HL-60 (cell line): ENCODE data around the gene MAML1.
A peak's percentile ranks its signal among the peaks of the same experiment; 100 is the strongest.

Experiments
- DNase-seq, 2 experiments: peaks; one replicate each; pipeline ENCODE4 v3.0.0-alpha.2; 2010 to 2020; ENCODE audit warnings: low read depth in 1 of 2, low spot score in 1 of 2
- H3K27ac ChIP-seq: fragments of 250-450 bp; sonication (Bioruptor Pico); replicated peaks from 2 replicates; pipeline ENCODE4 v1.5.1; 2020; ENCODE audit warnings: mild to moderate bottlenecking, moderate library complexity
- H3K27me3 ChIP-seq: fragments of 250-450 bp; sonication (Bioruptor Pico); 2 replicates; pipeline ENCODE4 v1.5.1; 2021; ENCODE audit warnings: mild to moderate bottlenecking, moderate library complexity; ENCODE audit not compliant: insufficient read depth, poor library complexity, severe bottlenecking
- H3K4me3 ChIP-seq: replicated peaks from 2 replicates; pipeline ENCODE4 v1.5.1; 2011; ENCODE audit warnings: mild to moderate bottlenecking, control low read depth, low read length; ENCODE audit not compliant: insufficient read depth
- CTCF ChIP-seq: IDR thresholded peaks from one replicate; pipeline ENCODE4 v1.5.1; 2011; ENCODE audit warnings: low read length, control low read depth, inconsistent platforms; ENCODE audit not compliant: insufficient read depth
- GABPA ChIP-seq: IDR thresholded peaks from 2 replicates; pipeline ENCODE4 v1.6.1; 2012; ENCODE audit warnings: low read depth
- POLR2AphosphoS5 ChIP-seq: IDR thresholded peaks from 2 replicates; pipeline ENCODE4 v1.6.1; 2012; ENCODE audit warnings: low read depth
- REST ChIP-seq: IDR thresholded peaks from 2 replicates; pipeline ENCODE4 v1.6.1; 2012; ENCODE audit warnings: low read depth; ENCODE audit not compliant: insufficient replicate concordance
- SPI1 ChIP-seq: IDR thresholded peaks from 2 replicates; pipeline ENCODE4 v1.6.1; 2012; ENCODE audit warnings: low read depth, mild to moderate bottlenecking, borderline replicate concordance

Gene MAML1

GRCh38 chr5:179762781-179763176 is 30.2 kb downstream of the MAML1 start:
- peak in 1 of 2 experiments; percentile 69 for DNase-seq
- Histone ChIP-seq H3K27me3 (no peaks in the 10 kb centered on the region), H3K4me3 (no peak overlapping the region), H3K27ac (peak overlapping the region; percentile 58)
- TF ChIP-seq CTCF: no peak
- no peak for TF ChIP-seq POLR2AphosphoS5
- no peak for TF ChIP-seq REST
- TF ChIP-seq GABPA: no peak
- TF ChIP-seq SPI1: no peak

GRCh38 chr5:179763215-179763945 is 30.8 kb downstream of the MAML1 start:
- Histone ChIP-seq H3K27me3 (no peaks in the 10 kb centered on the region), H3K27ac (peak overlapping the region; percentile 58), H3K4me3 (no peak overlapping the region)
- DNase-seq: peak; percentile 64 to 65
- TF ChIP-seq CTCF: peak; percentile 75
- TF ChIP-seq GABPA: no peak

- no peak for DNase-seq
- Histone ChIP-seq H3K27me3 (no peaks in the 10 kb centered on the region), H3K4me3 (no peak overlapping the region), H3K27ac (no peak overlapping the region)
- TF ChIP-seq POLR2AphosphoS5 (no peak), SPI1 (no peak), GABPA (no peak), REST (no peak), CTCF (no peak)
These were observed 31.4 kb downstream of the MAML1 start for GRCh38 chr5:179764056-179764455.

GRCh38 chr5:179765400-179765799 is 32.8 kb downstream of the MAML1 start:
- TF ChIP-seq POLR2AphosphoS5: no peak
- no peak for TF ChIP-seq REST
- no peak for TF ChIP-seq CTCF
- no peak for TF ChIP-seq SPI1
- no peak for TF ChIP-seq GABPA
- H3K27ac ChIP-seq: peak overlapping the region; percentile 16
- H3K27me3 ChIP-seq: no peaks in the 10 kb centered on the region
- peak in 1 of 2 experiments; percentile 48 for DNase-seq
- no peak overlapping the region for H3K4me3 ChIP-seq
